HG03469 (cell line): ENCODE measurements around the gene ANKRD13B.

Source experiments
- ATAC-seq: cut with Tn5 transposase; IDR thresholded peaks from one replicate; pipeline ENCODE4 v1.9.1; 2021; ENCODE audit warnings: mild to moderate bottlenecking, moderate library complexity, moderate number of reproducible peaks; ENCODE audit not compliant: unreplicated experiment

ANKRD13B gene

GRCh38 chr17:29568331-29569244 lies 24.3 kb upstream of the ANKRD13B start, which contains the start of gene TP53I13:
TSS of gene TP53I13 (plus strand) at chr17:29568701. CDS start at chr17:29568759, 58 bp downstream.
- no peak for ATAC-seq

DNA sequence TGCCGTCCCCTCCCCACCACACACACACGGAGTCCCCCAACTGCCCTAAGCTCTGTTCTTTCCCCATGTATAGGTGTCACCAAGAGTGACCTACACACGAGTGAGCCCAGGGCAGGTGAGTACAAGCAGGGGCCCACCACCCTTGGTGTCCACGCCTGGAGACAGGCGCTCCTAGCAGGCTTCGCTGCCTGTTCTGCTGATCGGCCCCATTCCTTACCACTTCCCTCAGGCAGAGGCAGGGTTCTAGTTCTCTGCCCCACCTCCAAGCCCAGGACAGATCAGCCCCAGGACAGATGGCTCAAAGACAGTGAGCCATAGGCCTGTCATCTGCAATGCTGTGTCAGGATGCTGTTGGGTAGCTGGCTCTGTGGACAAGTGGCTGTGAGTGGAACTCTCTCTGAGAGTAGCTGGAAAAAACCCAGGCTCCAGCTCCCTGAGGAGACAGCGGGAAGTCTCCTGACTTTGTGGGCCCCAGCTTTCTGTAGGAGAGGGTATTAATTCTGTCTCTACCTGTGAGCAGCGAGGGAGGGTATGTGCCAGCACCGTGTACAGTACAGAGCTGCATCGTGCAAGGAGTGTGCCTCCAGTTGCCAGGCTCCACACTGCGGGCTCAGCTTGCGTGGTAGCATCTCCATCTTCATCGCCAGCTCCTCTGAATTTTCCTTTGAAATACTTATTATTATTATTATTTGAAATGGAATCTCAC lies 23.5 kb upstream of the ANKRD13B start:
- no peak for ATAC-seq

- no peak for ATAC-seq
Measured at GRCh38 chr17:29570521-29570920, 22.4 kb upstream of the ANKRD13B start.

- ATAC-seq, result no peak
Measured at GRCh38 chr17:29571486-29571882, 21.4 kb upstream of the ANKRD13B start.

DNA sequence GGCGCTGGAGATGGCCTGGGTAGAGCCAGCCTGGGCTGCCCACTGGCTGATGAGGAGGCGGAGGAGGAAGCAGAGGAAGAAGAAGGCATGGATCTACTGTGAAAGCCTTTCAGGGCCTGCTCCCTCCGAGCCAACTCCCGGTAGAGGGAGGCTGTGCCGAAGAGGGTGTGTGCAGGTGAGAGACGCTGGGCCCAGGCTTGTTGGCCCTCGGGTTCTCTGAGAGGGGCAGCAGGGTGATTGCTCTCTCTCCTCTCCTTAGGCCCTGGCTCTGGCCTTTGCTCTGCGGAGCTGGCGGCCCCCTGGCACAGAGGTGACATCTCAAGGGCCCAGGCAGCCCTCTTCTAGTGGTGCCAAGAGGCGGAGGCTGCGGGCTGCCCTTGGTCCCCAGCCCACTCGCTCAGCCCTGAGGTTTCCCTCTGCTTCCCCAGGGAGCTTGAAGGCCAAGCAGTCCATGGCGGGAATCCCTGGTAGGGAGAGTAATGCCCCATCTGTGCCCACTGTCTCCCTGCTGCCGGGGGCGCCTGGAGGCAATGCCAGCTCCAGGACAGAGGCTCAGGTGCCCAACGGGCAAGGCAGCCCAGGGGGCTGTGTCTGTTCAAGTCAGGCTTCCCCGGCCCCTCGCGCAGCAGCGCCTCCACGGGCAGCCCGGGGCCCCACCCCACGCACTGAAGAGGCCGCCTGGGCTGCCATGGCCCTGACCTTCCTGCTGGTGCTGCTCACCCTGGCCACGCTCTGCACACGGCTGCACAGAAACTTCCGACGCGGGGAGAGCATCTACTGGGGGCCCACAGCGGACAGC lies 20.9 kb upstream of the ANKRD13B start:
- ATAC-seq, result no peak

DNA sequence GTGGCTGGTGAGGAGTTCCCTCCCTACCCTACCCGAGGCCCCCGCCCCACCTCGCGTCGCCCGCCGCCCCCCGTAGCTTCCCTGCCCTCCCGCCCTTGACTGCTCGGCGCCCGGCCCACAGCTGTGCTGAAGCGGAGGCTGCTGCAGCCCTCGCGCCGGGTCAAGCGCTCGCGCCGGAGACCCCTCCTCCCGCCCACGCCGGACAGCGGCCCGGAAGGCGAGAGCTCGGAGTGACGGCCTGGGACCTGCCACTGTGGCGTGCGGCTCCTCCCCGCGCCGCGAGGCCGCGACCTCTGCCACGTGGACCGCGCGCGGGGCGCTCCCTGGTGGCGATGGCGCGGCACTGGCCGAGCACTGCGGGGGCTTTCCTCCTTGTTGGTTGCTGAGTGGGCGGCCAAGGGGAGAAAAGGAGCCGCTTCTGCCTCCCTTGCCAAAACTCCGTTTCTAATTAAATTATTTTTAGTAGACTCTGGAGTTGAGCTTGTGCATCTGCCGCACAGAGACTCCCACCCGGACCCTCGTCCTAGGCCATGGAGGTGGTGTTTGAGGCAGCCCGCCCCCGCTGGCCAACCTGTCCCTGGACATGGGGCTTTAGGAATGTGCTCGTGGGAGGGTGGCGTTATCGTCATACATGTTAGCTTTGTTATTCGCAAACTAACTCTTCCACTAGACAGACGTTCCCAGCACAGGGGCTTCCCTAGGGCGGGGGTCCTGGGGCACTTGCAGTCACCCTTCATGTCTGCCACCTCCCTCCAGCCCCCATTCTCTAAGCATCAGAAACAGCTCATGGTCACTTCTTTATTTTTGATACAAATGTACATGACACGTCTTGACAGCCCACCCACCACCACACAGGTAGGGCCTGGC lies 20.0 kb upstream of the ANKRD13B start:
- no peak for ATAC-seq

- no peak for ATAC-seq
Measured at GRCh38 chr17:29573558-29573869, 19.4 kb upstream of the ANKRD13B start.

- ATAC-seq, result no peak
Measured at GRCh38 chr17:29573871-29574731, 18.8 kb upstream of the ANKRD13B start.

GRCh38 chr17:29574732-29575510 lies 18.0 kb upstream of the ANKRD13B start:
- no peak for ATAC-seq

GRCh38 chr17:29575511-29576213 lies 17.3 kb upstream of the ANKRD13B start:
- no peak for ATAC-seq

DNA sequence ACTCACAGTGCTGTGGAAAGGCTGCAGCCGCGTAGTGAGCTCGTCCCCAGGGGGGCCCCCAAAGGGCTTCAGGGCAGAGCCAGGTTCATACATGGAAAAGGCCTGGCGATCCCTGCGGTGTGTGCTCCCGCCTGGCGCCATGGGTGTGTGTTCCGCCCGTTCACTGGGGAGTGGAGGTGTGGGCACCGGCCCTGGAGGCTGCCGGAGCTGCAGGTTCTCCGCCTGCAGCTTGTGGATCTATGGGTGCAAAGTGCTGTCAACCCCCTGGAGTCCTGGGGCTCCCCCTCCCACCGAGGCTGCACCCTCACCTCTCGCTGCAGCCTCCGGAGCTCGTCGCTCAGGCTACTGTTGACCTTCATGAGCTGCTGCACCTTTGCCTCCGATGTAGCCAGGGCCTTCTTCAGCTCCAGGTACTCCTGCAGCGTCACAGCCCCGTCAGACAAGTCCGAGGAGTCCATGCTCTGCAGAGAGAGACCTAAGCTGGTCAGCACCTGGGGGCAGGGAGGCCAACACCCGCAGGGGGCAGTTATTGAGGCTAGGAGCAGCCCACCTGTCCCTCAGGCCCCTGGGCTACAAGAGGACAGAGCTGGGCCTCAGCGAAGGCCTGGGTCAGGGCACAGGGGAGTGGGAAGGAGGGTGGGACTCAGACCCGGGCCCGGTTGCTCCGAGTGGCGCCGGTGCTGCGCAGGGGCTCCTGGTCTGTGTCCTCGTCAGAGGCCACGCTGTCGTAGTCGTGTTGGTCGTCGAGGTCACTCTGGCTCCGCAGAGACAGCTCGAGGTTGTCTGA lies 16.5 kb upstream of the ANKRD13B start:
- no peak for ATAC-seq

GRCh38 chr17:29577001-29577370 lies 15.9 kb upstream of the ANKRD13B start:
- no peak for ATAC-seq

- ATAC-seq, result no peak
Measured at GRCh38 chr17:29577385-29578211, 15.3 kb upstream of the ANKRD13B start.

GRCh38 chr17:29578626-29579485 lies 14.1 kb upstream of the ANKRD13B start:
- no peak for ATAC-seq
